GM19043 (cell line): ENCODE measurements around the gene CYP19A1.
A peak's percentile ranks its signal among the peaks of the same experiment; 100 is the strongest.

Experiments used
- ATAC-seq: cut with Tn5 transposase; IDR thresholded peaks from one replicate; pipeline ENCODE4 v1.9.1; 2021; ENCODE audit warnings: low read depth; ENCODE audit not compliant: unreplicated experiment

The CYP19A1 gene

DNA sequence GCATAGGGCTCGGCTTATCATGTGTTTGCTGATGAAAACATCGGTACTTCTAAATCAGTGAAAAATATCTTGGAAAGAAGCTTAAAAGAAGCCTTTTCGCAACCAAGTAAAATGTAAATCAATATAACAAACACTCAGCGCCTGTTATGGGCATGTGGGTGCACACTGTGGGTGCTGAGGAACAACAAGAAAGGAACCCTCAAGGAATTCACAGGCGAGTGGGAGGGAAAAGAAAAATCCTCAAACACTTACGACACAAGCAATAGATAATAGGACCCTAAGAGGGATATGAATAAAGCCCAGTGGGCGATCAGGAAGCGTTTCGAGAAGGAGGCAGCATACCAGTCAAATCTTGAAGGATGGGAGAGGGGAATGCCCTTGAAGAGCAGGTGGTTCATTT, 25.0 kb upstream of the CYP19A1 start:
- ATAC-seq, result no peak

DNA sequence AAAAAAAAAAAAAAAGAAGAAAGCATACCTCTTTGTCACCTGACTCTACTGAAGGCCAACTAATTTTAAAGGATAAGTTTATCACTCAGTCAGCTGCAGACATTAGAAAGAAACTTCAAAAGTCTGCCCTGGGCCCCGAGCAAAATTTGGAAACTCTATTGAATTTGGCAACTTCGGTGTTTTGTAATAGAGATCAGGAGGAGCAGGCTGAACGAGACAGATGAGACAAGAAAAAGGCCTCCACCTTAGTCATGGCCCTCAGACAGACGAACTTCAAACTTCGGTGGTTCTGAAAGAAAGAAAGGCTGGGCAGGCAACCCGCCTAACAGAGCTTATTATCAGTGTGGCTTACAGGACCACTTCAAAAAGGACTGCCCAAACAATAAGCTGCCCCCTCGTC, 21.6 kb upstream of the CYP19A1 start:
- no peak for ATAC-seq

DNA sequence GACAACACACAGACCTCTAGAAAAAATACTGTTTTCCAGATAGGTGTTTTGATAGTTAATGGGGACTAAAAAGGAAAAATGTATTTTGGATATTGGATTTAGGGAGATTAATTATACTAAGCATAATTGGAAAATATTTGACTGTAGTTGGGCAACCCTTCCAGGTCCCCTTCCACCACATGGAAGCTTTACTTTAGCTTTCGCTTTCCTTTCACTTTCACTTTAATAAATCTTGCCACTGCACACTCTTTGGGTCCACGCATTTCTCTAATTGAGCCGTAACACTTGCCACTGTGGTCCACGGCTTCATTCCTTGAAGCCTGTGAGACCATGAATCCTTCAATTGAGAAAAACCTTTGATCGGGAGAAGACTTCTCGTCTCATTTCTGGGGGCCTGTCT, 18.6 kb upstream of the CYP19A1 start:
- no peak for ATAC-seq

DNA sequence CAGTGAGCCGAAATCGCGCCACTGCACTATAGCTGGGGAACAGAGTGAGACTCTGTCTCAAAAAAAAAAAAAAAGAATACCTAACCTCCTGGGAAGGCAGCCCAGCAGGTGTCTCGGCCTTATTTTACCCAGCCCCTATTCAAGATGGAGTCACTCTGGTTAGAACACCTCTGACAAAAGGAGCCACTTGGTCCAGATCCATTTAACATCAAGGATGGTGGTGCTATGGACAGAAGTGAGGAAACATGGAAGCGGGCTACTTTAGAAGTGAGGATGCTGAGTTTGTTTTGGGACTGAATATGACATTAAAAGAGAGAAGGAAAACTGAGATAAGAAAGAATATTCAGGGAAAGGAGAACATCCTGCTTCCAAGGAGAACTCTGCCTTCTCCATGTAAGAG, 17.8 kb upstream of the CYP19A1 start:
- no peak for ATAC-seq

DNA sequence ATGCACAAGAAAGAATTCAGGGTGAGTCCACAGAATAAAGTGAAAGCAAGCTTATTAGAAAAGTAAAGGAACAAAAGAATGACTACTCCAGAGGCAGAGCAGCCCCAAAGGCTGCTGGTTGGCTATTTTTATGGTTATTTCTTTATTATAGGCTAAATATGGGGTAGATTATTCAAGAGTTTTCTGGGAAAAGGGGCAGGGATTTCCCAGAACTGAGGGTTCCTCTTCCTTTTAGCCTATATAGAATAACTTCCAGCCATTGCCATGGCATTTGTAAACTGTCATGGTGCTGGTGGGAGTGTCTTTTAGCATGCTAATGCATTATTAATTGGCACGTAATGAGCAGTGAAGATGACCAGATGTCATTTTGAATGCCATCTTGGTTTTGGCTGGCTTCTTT, 16.7 kb upstream of the CYP19A1 start:
- ATAC-seq, result no peak

DNA sequence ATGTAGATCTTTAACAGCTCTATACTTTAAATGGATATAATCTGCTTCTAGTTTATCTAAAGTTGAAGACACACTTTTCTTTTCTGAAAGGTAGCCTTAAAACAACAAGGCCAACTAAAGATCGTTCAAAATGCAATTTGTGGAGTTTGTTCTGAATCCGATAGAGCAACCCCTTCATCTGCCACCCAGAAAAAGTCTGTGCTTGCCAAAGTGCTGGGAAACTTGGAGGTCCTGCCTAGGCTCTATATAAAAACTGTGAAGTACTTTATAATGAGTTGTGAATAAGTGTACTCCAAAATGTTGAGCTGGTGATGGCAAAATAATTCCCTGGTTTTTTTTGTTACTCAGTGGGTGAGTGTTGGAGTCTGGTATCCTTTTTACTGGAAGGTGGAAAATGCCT, 15.6 kb upstream of the CYP19A1 start:
- ATAC-seq, result no peak

DNA sequence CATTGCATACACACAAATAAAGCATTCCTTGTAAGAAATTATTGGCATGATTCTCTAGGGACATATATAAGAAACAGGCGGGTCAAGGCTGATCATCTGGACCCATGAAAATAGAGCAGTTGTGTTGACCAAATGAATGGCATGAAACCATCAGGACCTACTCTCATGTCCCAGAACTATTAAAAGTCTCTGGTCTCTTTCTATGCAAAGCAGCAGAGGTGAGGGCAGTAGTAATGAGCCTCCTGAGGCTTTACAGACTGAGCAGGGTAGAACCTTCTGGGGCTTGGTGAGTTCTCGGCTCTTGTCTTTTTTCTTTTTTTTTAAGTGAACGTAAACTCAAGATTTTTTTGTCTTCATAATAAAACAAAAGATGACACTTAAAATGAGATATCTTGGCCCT, 12.3 kb upstream of the CYP19A1 start:
- no peak for ATAC-seq

DNA sequence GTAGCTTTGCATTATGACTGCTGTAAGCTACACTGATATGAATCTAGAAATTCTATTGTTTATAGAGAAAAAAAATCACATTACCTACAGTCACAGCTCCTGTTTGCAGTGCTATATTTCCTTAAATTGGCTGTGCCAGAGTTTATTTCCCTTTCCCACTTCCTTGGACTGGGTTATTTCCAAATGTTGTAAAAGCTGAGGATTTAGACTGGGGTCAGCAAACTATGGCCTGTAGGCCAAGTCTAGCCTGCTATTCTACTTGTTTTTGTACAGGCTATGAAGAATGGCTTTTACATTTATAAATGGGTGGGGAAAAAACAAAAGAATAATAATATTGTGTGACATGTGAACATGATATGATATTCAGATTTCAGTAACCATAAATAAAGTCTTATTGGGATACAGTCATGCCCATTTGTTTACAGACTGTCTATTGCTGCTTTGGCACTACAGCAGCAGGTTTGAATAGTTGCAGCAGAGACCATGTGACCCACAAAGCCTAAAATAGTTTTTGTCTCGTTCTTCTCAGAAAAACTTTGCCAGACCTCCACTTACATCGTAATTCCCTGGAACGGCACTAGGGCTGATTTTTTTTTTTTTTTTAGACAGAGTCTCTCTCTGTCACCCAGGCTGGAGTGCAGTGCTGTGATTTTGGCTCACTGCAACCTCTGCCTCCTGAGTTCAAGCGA, 10.9 kb upstream of the CYP19A1 start:
- no peak for ATAC-seq

DNA sequence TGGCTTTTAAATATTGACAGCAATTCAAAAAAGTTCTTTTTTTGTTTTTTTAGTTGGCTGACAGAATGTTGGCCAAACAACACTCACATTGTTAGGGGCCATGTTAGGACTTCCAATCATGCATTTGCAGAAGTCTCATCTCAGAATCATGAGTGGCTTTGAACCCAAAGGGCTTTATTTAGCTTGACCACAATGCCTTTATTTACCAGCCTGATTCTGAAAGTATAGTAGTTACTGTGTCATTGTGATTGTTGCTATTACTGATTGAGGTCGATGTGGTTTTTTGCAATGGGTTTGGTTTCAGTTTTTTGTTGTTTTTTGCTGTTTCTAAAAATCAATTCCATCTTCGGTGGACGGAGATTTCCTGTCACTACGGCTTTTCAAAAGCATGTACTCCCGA, 10.3 kb upstream of the CYP19A1 start:
- ATAC-seq, result peak; percentile 97

DNA sequence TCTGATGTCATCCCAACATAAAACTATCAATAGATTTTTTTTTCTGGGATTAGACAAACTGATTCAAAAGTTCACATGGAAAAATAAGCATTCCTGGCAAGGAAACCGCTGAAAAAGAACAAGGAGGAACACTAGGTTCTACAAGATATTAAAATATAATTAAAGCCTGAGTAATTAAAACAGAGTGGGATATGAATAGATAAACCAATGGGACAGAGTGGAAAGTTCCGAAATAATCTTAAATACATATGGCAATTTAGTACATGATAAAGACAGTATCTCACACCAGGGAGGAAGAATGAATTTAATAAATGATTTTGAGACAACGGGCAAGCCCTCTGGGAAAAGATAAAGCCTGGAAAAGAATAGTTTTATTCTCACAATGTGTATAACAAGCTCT, 7.7 kb upstream of the CYP19A1 start:
- no peak for ATAC-seq

DNA sequence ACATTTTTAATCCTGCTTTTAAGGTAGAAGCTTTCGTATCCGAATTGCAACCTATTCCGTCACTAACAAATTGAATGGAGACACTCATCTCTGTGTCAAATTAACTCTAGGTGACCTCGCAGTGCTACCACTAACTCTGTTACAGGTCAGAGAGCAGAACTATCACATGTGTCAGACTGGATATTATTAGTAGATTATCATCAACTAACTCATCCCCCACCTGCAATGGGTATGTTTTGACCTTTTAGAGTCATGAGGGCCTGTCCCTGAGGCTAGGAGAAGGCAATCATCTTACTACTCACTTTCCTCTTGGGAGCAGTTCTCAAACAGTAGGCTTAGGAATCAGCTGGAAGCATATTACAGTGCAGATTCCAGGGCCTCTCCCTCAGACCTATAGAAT, 5.1 kb upstream of the CYP19A1 start:
- no peak for ATAC-seq

DNA sequence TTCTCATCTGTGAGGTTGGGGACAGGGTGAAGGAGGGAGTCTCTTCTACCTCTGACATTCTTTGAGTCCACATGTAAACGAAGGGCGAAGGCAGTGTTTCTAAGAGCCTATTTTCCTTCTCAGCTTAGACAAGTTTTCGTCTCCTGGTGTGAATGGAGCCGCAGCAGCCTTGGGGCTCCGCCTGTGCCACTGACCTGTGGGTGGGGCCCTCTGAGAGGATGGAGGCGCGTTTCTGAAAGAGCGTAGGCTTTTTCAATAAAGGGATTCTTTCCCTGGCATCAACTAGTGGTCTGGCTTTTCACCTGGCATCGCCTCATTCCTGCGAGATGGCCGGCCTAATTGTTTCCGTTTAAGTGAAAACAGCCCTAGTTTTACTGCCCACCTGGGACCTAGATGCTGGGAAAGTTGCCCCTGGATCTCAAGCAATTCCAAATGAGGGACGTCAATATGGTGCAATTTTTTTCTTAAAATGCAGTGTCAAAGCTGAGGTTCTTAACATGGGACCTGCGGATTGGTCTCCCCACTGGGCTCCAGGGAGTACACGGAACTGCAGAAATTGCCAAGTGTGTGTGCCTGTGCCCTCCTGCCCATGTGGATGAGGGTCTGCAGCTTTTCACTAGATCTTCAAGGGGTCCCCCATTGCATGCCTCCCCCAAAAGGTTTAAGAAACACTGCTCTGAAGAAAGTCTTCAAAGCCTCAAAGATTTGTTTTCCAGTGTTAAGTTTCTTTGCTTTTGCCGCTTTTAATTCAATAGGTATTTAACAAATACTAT, 4.0 kb upstream of the CYP19A1 start:
- ATAC-seq, result no peak

DNA sequence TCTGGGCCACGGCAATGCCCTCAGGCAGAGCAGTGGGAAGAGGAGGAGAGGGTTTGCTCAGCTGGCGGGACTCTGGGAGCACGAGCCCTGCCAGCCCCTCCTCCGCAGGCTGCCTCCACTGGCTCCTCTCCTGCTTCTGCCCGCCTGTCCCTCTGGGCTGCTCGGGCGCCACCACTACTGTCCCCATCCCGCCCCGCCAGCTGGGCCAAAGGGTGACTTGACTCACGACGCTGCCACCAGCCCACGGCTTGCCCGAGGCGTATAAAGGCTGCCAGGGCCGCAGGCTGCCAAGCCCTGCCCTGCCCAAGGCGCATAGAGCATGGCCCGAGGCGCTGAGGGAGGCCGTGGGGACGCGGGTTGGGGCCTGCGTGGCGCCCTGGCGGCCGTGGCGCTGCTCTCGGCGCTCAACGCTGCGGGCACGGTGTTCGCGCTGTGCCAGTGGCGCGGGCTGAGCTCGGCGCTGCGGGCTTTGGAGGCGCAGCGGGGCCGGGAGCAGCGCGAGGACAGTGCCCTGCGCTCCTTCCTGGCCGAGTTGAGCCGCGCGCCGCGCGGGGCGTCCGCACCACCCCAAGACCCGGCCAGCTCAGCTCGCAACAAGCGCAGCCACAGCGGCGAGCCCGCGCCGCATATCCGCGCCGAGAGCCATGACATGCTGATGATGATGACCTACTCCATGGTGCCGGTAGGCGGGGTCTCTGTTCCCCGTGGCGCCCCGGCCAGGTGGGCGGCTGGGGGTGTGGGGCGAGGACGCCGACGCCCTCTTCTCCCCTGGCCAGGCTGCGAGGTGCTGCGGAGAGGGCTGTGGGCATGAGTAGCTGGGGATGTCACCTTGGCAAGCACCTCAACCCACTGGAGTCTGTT, 3.2 kb upstream of the CYP19A1 start, which contains the start of gene GLDN:
TSS of gene GLDN (plus strand) at position 290 of the 861 bp plus-strand sequence. CDS start at position 320, 30 bp downstream.
- ATAC-seq, result no peak

DNA sequence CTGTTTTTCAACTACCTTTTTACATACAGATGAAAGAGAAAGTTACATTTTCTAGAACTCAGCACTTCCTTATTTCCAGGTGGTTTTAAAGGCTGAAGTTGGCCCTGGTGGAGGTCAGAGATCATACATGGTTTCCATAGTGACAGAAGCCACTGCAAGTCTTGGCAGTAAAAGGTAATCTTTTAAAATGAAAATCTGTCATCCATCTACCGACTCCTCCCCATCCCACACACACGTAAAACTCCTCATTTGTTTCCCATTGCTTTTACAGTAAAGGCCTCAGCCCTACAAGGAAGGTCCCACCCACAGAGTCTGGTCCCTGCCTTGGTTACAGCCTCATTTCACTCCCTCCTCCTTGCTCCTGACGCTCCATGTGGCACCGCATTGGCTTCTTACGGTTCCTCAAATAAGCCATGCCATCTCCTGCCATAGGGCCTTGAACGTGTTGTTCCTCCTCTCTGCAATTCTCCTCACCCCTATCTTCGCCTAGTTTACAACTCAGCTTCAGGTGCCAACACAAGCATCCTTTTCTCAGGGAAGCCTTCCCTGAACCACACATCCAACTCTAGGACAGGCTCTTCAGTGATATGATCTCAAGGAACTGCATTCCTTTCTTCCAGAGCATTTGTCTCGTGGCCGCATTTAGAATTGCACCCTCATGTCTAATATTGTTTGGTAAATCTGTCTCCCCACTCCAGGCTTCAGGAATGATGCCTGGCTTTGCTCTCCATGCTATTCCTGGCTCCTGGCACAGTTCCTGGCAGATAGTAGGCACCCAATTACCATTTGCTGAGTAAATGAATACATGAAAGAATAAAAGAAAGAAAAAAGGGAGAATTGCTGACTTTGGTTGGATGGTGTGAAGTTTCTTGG, 2.6 kb downstream of the CYP19A1 start:
- ATAC-seq, result peak; percentile 67

DNA sequence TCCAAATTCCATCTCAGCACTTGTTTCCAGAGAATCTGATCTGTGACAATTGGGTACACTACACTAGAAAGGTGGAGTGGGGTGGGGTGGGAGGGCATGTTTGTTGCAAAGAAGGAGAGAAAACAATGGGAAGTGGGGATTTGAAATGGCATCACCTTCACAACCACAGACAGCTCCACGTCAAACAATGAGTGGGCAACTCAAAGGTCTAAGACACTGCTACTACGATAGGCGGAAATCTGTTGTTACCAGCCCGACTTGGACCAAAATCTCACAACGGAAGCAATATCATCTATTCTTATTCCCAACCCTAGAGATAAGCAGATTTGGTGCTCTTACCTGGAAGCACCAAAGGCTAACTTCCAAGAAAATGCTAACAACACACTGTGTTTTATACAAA, 3.3 kb downstream of the CYP19A1 start:
- ATAC-seq, result no peak

DNA sequence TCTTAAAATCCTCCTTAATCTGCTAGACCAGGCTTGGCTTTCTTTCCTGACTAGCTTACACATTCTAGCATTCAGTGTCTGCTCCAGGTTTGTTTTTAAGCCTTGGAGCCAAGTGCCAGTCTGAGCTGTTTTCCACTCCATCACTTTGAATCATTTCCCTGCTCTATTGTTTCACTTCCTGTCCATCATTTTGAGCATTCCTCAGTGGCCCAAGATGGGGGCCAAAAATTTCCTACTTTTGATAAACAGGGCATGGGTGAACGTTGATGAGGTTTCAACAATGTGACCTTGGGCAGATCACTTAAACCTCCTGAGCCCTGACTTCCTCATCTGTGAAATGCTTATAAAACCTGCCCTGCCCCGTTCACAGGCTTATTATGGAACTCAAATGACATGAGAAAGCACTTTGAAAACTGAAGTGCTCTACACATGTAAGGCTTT, 4.4 kb downstream of the CYP19A1 start:
- no peak for ATAC-seq

DNA sequence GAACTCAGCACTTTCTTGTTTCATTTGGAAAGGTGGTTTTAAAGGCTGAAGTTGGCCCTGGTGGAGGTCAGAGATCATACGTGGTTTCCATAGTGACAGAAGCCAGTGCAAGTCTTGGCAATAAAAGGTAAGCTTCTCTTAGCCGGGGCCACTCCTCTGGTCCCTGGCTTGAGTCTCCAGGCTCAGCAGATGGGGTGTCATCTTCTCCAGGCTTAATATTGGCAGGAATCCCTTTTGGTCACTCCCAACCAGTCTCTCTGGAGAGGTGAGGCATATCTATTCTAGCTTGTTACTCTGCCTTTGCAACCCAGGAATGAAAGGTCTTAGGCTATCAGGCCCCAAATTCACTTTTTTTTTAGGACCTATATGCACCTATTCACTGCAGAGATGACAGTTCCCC, 4.8 kb downstream of the CYP19A1 start:
- ATAC-seq, result no peak

DNA sequence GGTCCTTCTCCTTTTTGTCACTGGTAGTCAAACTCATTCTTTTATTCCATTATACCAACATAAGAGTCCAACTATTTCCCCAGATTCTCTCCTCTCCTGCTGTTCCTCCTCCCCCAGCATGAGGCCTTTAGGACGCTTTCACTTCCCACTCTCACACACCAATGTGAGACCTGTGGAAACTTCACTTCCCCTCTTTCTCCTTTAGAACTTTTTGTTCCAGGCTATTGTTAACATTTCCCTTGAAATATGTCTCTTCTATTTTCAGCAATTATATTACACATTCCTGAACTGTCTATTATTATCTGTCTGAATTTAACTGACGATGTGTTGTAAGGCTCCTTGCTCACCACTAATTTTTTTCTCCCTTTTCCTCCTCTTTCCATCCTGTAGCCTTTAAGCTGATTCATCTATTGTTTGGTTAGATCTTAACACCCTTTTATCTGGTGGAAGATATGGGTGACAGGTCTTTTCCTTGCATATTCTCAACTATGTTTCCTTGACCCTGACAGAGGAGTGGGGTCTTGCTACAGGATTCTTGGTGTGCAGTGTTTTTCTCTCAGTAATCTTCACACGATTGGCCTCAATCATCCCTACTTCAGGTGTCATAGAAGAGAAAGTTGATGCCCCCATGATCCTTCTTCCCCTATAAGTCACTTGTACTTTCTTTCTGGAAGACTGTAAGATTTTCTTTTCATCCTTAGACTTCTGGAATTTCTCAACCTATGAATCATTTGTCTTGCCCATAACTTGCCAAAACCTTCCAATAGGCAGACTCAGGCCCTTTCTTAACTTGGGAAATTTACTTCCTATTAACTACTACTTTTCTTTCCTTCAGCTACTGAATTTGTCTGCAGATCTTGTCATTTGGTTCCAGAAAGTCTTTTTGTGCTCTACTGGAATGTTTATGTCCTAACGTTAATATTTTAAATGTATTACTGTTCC, 5.9 kb downstream of the CYP19A1 start:
- ATAC-seq, result no peak

DNA sequence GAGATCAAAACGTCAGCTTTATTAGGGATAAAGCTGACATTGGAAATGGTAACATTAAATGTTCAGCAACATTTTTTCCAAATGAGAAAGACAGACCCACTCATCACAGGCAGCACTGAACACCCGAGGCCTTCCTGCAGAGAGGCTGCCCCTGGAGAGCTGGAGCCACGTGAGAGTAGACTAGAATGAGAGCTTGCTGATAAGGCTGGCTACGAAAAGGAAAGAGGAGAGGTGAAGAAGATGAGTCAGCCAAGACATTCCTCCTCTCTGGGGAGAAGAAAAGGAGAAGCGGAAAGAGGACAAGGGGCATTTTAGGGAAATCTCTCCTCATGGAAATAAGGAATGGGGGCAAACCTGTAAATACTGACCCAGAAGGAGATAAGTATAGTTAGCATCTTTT, 7.3 kb downstream of the CYP19A1 start:
- no peak for ATAC-seq
